SKM-1 treated with dmso at 0.1 percent for 144 hours (cell line): ENCODE measurements around the gene FAM240A.

ENCODE experiments used
- DNase-seq: peaks from one replicate; lab custom pipeline; 2025; ENCODE audit not compliant: unreplicated experiment; lab: John Stamatoyannopoulos, UW

Gene FAM240A

GRCh38 chr3:46661776-46662766, 49.7 kb downstream of the FAM240A start:
- no peak for DNase-seq

GRCh38 chr3:46662771-46663551, 50.6 kb downstream of the FAM240A start:
- DNase-seq = no peak

- no peak for DNase-seq
Observed at GRCh38 chr3:46663591-46664135, 51.3 kb downstream of the FAM240A start.

DNA sequence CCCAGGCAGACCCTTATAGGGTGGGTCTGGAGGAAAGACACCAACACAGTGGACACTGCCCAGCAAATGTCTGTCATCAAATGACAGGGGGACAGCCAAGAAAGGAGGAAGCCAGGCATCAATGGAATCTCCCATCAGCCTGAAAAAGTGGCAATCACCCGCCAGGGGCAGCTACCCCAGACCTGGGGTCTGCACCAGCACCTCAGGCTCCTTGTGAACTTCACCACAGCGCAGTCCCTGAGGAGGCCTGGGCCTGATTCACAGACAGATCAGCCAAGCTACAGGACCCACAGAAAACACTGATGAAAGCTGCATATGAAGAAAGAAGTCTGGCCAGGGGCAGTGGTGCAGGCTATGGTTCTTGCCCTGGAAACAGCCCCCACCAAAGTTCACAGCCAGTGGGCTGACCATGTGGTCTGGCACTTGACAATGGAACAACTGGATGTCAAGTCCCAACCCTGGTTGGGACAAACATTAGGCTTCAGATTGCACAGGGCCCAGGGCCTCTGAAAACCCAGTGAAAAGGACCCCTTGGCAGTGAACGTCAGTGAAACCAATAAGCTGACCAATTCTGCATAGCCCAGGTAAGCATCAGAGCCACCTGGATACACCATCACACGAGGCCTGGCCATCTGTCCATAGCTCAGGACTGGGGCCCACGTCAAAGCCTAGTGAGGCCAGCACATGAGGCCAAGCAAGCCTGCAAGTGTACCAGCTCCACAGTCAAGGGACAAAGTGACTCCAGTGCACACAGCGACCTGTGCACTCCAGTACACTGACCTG, 52.1 kb downstream of the FAM240A start:
- DNase-seq = no peak

GRCh38 chr3:46664971-46665762, 52.8 kb downstream of the FAM240A start:
- no peak for DNase-seq

DNA sequence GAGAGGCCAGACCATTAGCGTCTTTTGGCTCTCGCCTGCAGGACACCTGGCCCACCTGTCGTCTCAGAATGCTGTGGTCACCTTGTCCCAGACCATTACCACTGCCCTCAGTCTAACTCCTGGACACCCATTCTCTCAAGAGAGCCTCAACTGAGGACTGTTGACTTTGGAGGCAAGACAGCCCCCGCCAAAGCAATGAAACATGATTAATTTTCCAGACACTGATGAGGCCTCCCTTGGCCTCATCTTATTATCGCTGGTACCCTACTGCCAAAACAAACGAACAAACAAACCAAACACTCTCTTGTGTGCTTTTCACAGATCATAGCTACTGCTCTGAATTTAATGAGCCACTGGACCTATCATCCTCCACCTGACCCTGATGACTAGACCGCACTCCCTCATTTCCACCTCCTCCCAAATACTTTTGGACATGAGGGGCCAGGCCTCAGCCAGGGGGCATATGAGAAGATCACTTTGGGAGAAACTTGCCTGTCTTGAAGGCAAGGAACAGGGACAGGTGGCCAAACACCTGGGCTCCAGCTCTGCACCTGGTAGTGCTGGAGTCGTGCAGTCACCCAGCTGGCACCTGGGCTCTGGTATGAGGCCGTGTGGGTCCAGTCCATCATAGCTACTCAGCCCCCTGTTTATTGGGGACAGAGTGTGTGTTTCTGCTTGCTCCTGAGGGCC, 53.6 kb downstream of the FAM240A start:
- DNase-seq = no peak

DNA sequence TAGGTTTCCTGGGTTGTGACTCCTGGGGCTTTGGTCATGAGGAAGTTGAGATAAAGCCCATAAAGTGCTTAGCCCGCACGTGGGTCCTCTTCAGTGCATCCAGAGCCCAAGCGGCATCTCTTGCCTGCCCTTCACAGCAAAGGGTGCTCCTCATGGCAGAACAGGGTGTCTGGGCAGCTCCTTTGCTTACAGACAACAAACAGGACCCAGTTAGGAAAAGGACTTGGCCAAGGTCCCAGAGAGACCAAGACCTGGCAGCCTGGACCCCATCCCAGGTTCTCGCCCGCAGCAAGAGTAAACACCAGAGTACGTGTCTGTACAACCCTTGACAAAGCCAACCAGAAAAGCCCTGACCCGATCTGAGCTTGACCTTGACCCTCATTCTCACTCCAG, 54.1 kb downstream of the FAM240A start:
- no peak for DNase-seq

DNA sequence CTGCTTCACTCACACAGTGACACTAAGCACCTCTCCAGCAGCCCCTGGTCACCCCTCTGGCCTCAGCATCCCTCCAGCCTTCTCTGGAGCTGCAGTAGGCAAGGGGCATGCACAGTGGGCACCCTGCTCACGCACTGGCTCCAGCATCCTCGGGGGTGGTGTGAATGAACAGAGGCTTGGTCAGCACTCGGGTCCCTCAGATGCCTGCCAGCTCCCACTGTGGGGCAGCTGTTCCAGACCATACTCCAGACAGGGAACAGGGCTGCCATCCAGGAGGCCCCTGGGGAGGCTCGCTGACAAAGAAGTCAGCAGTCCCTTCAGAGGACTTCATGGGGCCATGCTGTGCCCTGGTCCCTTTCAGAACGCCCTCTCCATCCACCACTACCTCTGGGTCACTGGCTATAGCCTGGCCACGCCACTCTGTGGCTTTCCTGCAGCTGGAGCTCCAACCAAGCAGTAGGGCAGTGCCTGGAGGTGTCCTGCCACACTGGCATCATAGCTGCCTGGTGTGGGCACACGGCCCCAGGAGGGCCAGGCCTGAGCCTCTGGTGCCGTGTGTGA, 54.8 kb downstream of the FAM240A start:
- no peak for DNase-seq

DNA sequence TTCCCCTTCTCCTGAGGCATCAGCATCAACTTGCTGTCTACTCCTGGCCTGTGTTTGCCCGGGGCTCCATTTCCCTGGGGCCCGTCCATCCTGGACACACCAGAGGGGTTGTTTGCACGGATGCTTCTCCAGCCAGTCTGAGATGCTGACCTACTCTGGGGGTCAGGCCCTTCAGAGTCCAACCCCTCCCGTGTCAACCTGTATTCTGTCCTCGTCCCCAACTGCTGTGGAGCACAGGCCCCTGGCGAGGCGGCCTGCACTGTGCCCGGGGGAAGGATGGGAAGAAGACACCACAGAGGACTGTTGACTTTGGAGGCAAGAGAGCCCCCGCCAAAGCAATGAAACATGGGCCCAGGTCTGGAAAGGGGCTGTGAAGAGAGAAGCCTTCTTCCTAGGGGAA, 55.3 kb downstream of the FAM240A start:
- DNase-seq = no peak

GRCh38 chr3:46668116-46668515, 55.8 kb downstream of the FAM240A start:
- DNase-seq = no peak

- no peak for DNase-seq
Observed at GRCh38 chr3:46668591-46668990, 56.3 kb downstream of the FAM240A start.

DNA sequence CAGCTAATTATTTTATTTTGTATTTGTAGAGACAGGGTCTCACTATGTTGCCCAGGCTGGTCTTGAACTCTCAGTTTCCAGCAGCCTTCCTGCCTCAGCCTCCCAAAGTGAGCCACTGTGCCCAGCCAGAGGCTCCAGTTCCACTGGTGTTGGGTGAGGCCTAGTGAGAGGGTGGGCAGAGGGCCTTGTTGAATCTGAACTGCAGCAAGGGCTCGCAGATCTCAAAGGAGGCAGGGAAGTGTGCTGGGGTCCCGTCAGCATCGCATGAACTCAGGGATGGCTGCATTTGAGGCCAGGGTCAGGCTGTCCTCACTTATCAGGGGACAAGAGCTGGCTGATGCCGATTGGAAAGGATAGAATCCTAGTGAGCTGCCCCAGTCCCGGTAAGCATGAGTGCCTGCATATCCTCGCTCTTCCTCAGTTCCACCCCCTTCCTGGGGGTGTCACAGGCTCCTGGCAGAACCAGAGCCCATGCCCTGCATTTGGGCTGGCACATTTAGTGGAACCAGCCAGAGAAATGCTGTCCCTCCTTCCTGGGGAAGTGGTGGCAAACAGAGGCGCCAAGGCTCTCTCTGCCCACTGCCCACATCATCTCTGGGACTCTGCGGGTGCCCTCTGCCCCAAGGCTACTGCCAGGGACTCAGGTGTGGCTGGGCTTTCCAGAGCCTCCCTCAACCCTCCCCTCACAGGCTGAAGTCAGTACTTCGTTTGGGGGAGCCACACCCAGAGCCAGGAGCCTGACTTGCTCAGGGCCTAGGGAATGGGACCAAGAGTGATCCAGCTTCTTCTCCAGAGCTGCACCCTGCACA, 57.1 kb downstream of the FAM240A start:
- DNase-seq = no peak

DNA sequence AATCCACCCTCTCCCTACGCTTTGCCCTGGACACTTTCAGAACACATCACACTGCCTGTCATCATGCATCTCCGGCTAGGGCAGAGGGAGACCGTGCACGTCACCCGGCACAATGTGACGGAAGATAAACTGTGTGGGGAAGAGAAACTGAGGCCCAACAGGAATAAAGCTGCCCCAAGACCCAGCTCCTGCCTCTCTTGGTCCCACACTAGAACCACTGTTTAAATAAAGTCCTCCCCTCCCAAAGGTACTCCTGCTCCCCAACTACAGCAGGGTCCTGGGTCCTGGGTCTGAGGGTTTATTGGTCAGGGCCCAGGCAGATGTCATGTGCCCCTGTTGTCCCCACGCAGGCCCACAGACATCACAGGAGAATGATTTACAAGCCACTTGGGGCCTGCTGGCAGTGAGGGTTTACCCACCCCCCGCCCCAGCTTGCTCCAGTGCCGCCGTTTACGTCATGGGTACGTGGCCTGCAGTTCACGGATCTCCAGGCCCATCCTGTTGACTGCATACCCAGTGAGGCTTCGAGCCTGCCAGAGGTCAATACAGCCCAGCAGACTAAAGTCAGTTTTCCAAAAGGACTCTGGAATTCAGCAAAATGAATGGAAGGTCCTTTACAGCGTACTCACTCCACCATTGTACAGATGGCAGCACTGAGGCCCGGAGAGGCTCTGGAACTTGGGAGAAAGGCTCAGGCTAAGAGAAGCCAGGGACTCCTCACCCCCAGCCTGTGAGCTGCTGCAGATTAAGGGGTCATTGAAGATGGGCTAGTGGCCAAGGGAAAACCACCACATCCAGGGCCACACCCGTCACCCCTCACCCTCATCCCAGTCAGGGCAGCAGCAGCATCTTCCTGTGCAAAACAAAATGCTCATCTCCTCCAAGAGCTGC, 57.9 kb downstream of the FAM240A start:
- no peak for DNase-seq

GRCh38 chr3:46670891-46671427, 58.6 kb downstream of the FAM240A start:
- no peak for DNase-seq

DNA sequence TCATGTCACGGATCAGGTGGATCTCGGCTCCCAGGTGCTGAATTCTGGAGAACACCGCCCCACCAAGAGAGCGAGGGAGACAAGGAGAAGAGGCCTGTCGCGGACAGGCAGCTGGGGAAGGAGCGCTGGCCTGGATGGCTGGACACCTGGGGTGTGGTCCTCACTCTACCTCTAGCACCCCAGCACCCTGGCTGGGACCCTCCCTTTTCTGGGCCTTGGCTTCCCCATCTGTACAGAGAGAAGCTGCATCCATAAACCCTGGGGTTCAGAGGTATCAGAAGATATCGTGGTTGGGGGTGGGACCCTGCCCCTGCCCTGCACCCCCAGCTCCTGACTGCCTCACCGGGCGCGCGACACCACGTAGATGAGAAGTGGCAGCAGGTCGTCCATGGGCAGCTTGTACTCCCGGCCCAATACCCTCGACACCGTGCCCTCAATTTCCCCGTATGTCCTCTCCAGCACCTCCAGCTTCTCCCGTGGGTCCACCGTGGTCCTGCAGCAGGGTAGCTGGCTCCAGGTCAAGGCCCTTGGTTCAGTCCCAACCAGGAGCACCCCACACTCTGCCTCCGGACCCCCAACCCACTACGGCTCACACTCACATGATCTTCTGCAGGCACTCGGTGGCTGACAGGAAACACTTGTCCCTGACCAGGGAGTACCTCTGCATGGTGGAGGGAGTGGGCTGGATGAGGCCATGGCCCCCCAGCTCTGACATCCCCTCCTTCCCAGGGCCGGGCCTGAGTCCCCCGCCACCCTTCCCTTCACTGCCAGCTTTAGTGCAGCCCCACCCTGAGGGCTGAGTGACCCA, 59.4 kb downstream of the FAM240A start:
- DNase-seq = no peak

GRCh38 chr3:46672349-46672695, 60.0 kb downstream of the FAM240A start:
- no peak for DNase-seq
